Endothelial cell of umbilical vein (primary cell): ENCODE data around the gene CORO2B. TPM values are rescaled to one million over a fixed set of nuclear protein-coding genes. Genes with fewer than 3 reads are reported as not detected.

Source experiments
- BruUV-seq: library from RNA; stranded (reverse); fragments of 400-500 nt; replicated peaks from 2 replicates; lab custom pipeline; 2021; lab: Mats Ljungman, UMichigan
- CTCF ChIA-PET: fragments of 300-600, 350-600 bp; sonication (Branson Sonifier 250); formaldehyde crosslinking; loops from one replicate; lab custom pipeline; 2021; ENCODE audit warnings: antibody characterized with exemption, inconsistent platforms; lab: Charles Lee
- POLR2A ChIA-PET: fragments of 300-600, 350-600 bp; sonication (Branson Sonifier 250); formaldehyde crosslinking; loops from one replicate; lab custom pipeline; 2021; ENCODE audit warnings: antibody characterized with exemption, inconsistent platforms; lab: Charles Lee
- DNase-seq: peaks from one replicate; pipeline ENCODE4 v3.0.0-alpha.2; 2011; ENCODE audit warnings: low read depth, low spot score
- FAIRE-seq: peaks from 2 replicates; lab custom pipeline; 2011; peaks lifted over from hg19 to GRCh38; lab: Jason Lieb, UNC
- H2AFZ ChIP-seq: 2 replicates; pipeline ENCODE4 v1.6.0; 2012; ENCODE audit warnings: low read depth, low read length, control low read depth, inconsistent platforms
- H3K27ac ChIP-seq: 2 replicates; pipeline ENCODE4 v1.5.1; 2011; ENCODE audit warnings: low read depth, mild to moderate bottlenecking, control low read depth, low read length, moderate library complexity; ENCODE audit not compliant: insufficient read depth
- H3K27me3 ChIP-seq, 2 experiments: 2 replicates each; pipeline versions ENCODE4 v1.6.0 to v1.6.1; 2011; ENCODE audit warnings: low read length in 2 of 2, mixed read lengths in 1 of 2; ENCODE audit not compliant: control insufficient read depth in 2 of 2, insufficient read depth in 2 of 2
- H3K36me3 ChIP-seq, 2 experiments: 2 replicates in 1 of 2; 3 replicates in 1 of 2; pipeline ENCODE4 v1.5.1; 2011; ENCODE audit warnings: low read length in 2 of 2, mild to moderate bottlenecking in 1 of 2, moderate library complexity in 1 of 2; ENCODE audit not compliant: control insufficient read depth in 2 of 2, insufficient read depth in 2 of 2; ENCODE audit errors: extremely low read depth in 1 of 2
- H3K4me1 ChIP-seq: 3 replicates; pipeline ENCODE4 v1.5.1; 2011; ENCODE audit warnings: mild to moderate bottlenecking, low read length; ENCODE audit not compliant: control insufficient read depth, insufficient read depth; ENCODE audit errors: extremely low read depth
- H3K4me2 ChIP-seq: 2 replicates; pipeline ENCODE4 v1.6.1; 2011; ENCODE audit warnings: low read length, control low read depth, mixed read lengths; ENCODE audit not compliant: insufficient read depth
- H3K4me3 ChIP-seq, 3 experiments: fragments of 200-600 bp in 1 of 3; sonication (generic), shearing (Covaris generic) in 1 of 3; replicated peaks in 1 of 3; 2 replicates each; pipeline ENCODE4 v1.5.1; 2011 to 2016; ENCODE audit warnings: control low read depth in 3 of 3, low read length in 3 of 3, mild to moderate bottlenecking in 2 of 3, inconsistent platforms in 1 of 3, low read depth in 1 of 3, moderate library complexity in 1 of 3; ENCODE audit not compliant: insufficient read depth in 1 of 3
- H3K79me2 ChIP-seq: 2 replicates; pipeline ENCODE4 v1.6.0; 2012; ENCODE audit warnings: low read length, inconsistent platforms; ENCODE audit not compliant: control insufficient read depth, insufficient read depth
- H3K9ac ChIP-seq: replicated peaks from 2 replicates; pipeline ENCODE3; 2011; ENCODE audit warnings: low read length, control low read depth; ENCODE audit not compliant: insufficient read depth; ENCODE audit errors: extremely low read depth
- H3K9me1 ChIP-seq: replicated peaks from 3 replicates; pipeline ENCODE4 v1.6.0; 2011; ENCODE audit warnings: mild to moderate bottlenecking, low read length; ENCODE audit not compliant: control insufficient read depth, insufficient read depth; ENCODE audit errors: extremely low read depth
- H3K9me3 ChIP-seq: replicated peaks from 2 replicates; pipeline ENCODE4 v1.5.1; 2012; ENCODE audit warnings: low read length, inconsistent platforms; ENCODE audit not compliant: control insufficient read depth, insufficient read depth
- H4K20me1 ChIP-seq: replicated peaks from 2 replicates; pipeline ENCODE3; 2011; ENCODE audit warnings: mild to moderate bottlenecking, low read length; ENCODE audit not compliant: control insufficient read depth, insufficient read depth; ENCODE audit errors: extremely low read depth
- EZH2 ChIP-seq: IDR thresholded peaks from 2 replicates; pipeline ENCODE4 v1.6.1; 2012; ENCODE audit warnings: borderline replicate concordance, low read depth, mild to moderate bottlenecking, moderate library complexity, low read length, inconsistent platforms; ENCODE audit not compliant: severe bottlenecking
- FOS ChIP-seq: IDR thresholded peaks from 2 replicates; pipeline ENCODE4 v1.6.1; 2011; ENCODE audit warnings: mild to moderate bottlenecking, low read length, moderate library complexity, borderline replicate concordance; ENCODE audit not compliant: insufficient read depth
- GATA2 ChIP-seq: IDR thresholded peaks from 2 replicates; pipeline ENCODE4 v1.7.0; 2011; ENCODE audit warnings: low read depth, mild to moderate bottlenecking, moderate library complexity, mixed read lengths, low read length; ENCODE audit not compliant: insufficient read length, insufficient read depth
- JUN ChIP-seq: IDR thresholded peaks from 2 replicates; pipeline ENCODE4 v1.6.1; 2011; ENCODE audit warnings: borderline replicate concordance, low read depth; ENCODE audit not compliant: insufficient read length, insufficient read depth
- MYC ChIP-seq: IDR thresholded peaks from one replicate; pipeline ENCODE4 v1.6.1; 2011; ENCODE audit warnings: mild to moderate bottlenecking, low read depth, low read length
- POLR2A ChIP-seq: IDR thresholded peaks from 2 replicates; pipeline ENCODE4 v1.6.1; 2012; ENCODE audit warnings: low read depth, mild to moderate bottlenecking, control low read depth, low read length
- POLR2AphosphoS5 ChIP-seq: IDR thresholded peaks from 2 replicates; pipeline ENCODE4 v1.6.1; 2012; ENCODE audit warnings: low read depth, mild to moderate bottlenecking, control low read depth, low read length, moderate library complexity; ENCODE audit not compliant: insufficient read depth
- dilution Hi-C: fragments of 300-500 bp; cut with MboI; formaldehyde crosslinking; loops from one replicate; pipeline ENCODE4 v1.15.0; 2019; ENCODE audit warnings: low sequenced_read_pairs; ENCODE audit not compliant: extremely low pct_ligation_motif_present
- intact Hi-C: fragments of 100-400 bp; cut with micrococcal nuclease; formaldehyde crosslinking; loops from one replicate; pipeline ENCODE4 v1.10.0; 2022
- polyA plus RNA-seq, 4 experiments: library from polyadenylated mRNA; depleted of rRNA in 3 of 4; stranded (reverse) in 3 of 4; unstranded in 1 of 4; fragments of >200 nt; gene quantifications; 2 replicates each; pipeline versions ENCODE4 v1.2.1 to v1.2.3, GENCODE V29; 2011 to 2012; ENCODE audit warnings: missing spikeins in 1 of 4
- total RNA-seq: library from RNA; stranded (reverse); gene quantifications from 2 replicates; pipeline ENCODE4 v1.2.3, GENCODE V29; 2021
- TF ChIP-seq, protein P1 (sequence below): IDR thresholded peaks from 2 replicates; pipeline ENCODE4 v1.6.1; 2011; ENCODE audit not compliant: insufficient read depth, insufficient read length
- TF ChIP-seq, protein P2 (sequence below), 2 donors: IDR thresholded peaks; 1 replicate in 1 of 2; 2 replicates in 1 of 2; pipeline ENCODE4 v1.5.1; 2011; ENCODE audit warnings: low read length in 2 of 2, mild to moderate bottlenecking in 2 of 2, moderate library complexity in 2 of 2, control low read depth in 1 of 2, inconsistent platforms in 1 of 2, low read depth in 1 of 2; ENCODE audit not compliant: insufficient read depth in 1 of 2; ENCODE audit errors: extremely low read depth in 1 of 2

The CORO2B gene
- total and polyA plus RNA-seq, 2 donors (not counting 3 experiments of a cell fraction or from before 2014, with no cell fraction given) = 2.4 to 3.7 TPM

DNA sequence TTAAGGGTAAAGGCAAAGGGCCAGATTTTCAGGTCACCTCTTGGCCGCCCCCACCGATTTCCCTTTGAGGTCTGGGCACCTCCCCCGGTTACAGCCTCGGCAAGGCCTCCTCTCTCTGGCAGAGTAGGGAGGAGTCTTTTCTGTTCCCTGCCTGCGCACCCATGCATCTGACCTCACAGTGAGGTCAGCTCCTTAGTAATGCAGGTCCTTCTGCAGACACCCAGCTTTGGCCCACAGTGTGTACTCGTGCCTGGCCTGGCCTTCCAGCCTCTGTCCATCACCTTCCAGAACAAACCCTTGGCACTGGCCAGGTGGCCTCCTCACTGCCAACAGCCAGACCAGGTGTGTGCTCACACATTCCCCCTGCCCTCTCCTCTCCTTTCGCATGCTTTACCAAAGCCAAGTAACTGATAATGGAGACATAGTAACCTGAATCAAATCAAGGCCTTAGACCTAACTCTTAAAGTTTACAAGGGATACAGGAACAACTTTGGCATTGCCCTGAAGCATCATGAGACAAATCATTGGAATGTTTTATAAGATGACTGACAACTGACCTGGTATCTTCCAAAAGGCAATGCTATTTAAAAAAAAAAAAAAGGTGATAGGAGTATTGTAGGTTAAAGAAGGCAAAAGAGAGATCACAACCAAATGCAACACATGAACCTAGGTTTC is 61.3 kb downstream of the CORO2B start:
- no peak for DNase-seq
- Histone ChIP-seq H4K20me1 (no peaks in the 10 kb centered on the region), H3K36me3 (no peaks in the 10 kb centered on the region), H3K27ac (no peak overlapping the region), H3K9me1 (no peaks in the 10 kb centered on the region), H3K79me2 (no peaks in the 10 kb centered on the region), H3K4me2 (no peak overlapping the region), H3K4me1 (no peaks in the 10 kb centered on the region), H3K9me3 (no peaks in the 10 kb centered on the region), H2AFZ (no peak overlapping the region), H3K27me3 (no peaks in the 10 kb centered on the region), H3K4me3 (no peak overlapping the region), H3K9ac (no peak overlapping the region)
- TF ChIP-seq JUN = no peak
- TF ChIP-seq POLR2AphosphoS5 = no peak
- no peak for TF ChIP-seq GATA2
- TF ChIP-seq, protein P1, sequence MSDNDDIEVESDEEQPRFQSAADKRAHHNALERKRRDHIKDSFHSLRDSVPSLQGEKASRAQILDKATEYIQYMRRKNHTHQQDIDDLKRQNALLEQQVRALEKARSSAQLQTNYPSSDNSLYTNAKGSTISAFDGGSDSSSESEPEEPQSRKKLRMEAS = no peak
- no peak for TF ChIP-seq FOS
- CTCF ChIA-PET = interaction anchor here (1.0 to 1.4 kb wide), 3 partner anchors 10 to 15 kb away, joined by 3 to 5 read pairs (median 3); no protein-coding TSS in a partner anchor
- POLR2A ChIA-PET = no interaction called here
- intact Hi-C loops = loop anchor here (2.0 kb wide), 1 partner anchor 27 kb away; no protein-coding TSS in a partner anchor
- dilution Hi-C loops = no loop called here
- BruUV-seq = no TSS peak
- no peak for FAIRE-seq

DNA sequence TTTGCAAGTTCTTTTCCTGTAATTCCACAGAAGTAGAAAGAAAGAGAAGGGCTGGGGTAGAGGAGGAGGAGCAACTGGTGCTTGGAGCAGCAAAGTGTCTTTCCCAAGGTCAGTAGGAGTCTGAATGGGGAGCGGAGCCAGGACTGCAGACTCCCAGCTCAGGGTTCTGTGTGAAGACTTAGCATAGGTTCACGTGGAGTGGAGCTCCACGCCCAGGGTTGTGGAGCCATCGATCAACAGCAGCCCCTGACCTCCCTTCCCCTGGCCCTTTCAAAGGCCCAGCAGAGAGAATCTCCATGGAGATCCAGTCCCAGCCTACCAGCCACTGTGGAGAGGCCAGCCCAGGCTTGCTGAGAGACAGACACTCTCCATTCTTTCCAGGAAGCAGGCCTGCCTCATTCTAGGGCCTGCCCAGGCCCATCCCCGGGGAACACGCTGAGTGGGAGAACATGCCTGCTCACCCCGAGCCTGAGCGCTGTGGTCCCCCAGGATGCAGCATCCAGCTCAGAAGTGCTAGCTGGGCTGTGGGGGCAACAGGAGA is 62.1 kb downstream of the CORO2B start:
- TF ChIP-seq, protein P2, sequence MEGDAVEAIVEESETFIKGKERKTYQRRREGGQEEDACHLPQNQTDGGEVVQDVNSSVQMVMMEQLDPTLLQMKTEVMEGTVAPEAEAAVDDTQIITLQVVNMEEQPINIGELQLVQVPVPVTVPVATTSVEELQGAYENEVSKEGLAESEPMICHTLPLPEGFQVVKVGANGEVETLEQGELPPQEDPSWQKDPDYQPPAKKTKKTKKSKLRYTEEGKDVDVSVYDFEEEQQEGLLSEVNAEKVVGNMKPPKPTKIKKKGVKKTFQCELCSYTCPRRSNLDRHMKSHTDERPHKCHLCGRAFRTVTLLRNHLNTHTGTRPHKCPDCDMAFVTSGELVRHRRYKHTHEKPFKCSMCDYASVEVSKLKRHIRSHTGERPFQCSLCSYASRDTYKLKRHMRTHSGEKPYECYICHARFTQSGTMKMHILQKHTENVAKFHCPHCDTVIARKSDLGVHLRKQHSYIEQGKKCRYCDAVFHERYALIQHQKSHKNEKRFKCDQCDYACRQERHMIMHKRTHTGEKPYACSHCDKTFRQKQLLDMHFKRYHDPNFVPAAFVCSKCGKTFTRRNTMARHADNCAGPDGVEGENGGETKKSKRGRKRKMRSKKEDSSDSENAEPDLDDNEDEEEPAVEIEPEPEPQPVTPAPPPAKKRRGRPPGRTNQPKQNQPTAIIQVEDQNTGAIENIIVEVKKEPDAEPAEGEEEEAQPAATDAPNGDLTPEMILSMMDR (IDR thresholded peaks at IDR 0.05; ENCODE audit: extremely low read depth in 1 of 2, insufficient read depth in 1 of 2, low read depth in 1 of 2, low read length in 2 of 2) = no peak
- no peak for TF ChIP-seq POLR2AphosphoS5
- TF ChIP-seq, protein P1 = no peak
- TF ChIP-seq POLR2A = no peak
- no peak for TF ChIP-seq MYC
- TF ChIP-seq FOS = no peak
- no peak for TF ChIP-seq JUN
- TF ChIP-seq EZH2 = no peak
- no peak for TF ChIP-seq GATA2
- Histone ChIP-seq H3K4me2 (no peak overlapping the region), H3K9me3 (no peaks in the 10 kb centered on the region), H3K9me1 (no peaks in the 10 kb centered on the region), H3K27ac (no peak overlapping the region), H3K4me3 (no peak overlapping the region), H3K27me3 (no peaks in the 10 kb centered on the region), H3K4me1 (no peaks in the 10 kb centered on the region), H2AFZ (no peak overlapping the region), H3K79me2 (no peaks in the 10 kb centered on the region), H3K9ac (no peak overlapping the region), H3K36me3 (no peaks in the 10 kb centered on the region), H4K20me1 (no peaks in the 10 kb centered on the region)
- ChIA-PET CTCF (interaction anchor here (1.1 to 1.4 kb wide), 2 partner anchors 9 to 14 kb away, joined by 3 read pairs; no protein-coding TSS in a partner anchor), POLR2A (no interaction called here)
- FAIRE-seq (no peak), DNase-seq (no peak)
- intact Hi-C loops (no loop called here), dilution Hi-C loops (no loop called here)
- BruUV-seq = no TSS peak
